ENCODE data around the gene ANXA6.
"Not testable (repeated sequence)": the region's sequence is repeated elsewhere in the genome, so short reads cannot be mapped to it uniquely, and the experiment has no call there.

Gene ANXA6

DNA sequence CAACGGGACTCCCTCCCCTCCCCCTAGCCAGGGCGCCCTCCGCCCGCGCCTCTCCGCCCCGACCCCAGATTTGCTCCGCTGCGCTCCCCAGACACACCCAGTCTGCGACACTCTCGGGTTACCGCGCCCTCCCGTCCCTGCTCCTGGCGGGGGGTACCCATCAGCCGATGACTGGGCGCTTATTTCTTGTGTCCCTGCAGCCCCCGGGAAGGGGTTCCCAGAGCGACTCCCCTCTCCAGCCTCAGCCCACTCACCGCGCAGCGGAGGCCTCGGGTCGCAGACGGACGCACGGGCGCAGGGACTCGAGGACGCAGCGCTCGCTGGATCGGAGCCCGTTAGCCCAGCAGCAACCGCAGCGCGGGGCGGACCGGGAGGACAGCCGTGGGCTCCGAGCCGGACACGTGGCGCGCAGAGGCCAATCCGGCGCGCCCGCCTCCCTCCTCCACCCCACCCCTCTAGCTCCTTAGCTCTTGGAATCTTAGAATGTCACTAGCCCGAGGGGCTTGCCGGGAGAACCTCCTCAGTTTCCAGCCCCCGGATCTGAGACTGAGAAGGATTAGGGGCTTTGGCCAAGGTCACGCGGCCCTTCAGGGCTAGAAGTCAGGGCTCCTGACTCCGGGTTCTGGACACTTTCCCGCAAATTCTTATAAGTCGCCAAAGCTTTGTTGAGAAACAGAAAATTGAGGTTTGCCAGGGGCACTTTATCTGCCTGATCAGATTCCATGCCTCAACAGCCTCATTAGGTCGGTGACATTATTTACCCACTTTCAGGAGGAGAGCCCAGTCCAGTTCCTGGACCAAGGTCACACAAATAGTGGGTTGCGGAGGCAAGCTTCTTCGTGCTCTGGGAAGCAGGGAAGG is at the start of gene ANXA6:
Gene ANXA6 (minus strand): TSS at position 354 of the 861 bp plus-strand sequence. CDS start 9,878 bp downstream, outside the sequence.
- DNase-seq (ENCODE audit: low spot score): peak; percentile 75

DNA sequence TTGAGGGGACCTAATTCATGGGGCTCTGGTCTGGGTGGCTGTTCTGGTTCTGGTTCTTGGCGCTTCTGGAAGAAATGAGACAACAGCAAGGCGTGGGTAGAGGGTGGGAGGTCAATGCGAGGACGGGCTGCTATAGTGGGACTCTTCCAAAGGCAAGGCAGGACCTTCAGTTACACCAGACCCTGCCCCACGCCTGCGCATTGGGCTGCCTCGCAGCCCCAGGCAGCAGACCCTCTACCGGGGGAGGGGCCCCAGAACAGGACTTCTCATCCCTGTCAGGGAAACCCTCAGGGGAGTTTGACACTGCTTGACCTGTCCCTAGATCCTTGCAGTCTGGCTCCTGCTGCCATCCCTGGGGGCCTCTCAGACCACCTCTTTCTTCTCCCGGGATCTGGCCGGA is 47.8 kb upstream of the ANXA6 start:
- no peak for DNase-seq (ENCODE audit: low spot score)

DNA sequence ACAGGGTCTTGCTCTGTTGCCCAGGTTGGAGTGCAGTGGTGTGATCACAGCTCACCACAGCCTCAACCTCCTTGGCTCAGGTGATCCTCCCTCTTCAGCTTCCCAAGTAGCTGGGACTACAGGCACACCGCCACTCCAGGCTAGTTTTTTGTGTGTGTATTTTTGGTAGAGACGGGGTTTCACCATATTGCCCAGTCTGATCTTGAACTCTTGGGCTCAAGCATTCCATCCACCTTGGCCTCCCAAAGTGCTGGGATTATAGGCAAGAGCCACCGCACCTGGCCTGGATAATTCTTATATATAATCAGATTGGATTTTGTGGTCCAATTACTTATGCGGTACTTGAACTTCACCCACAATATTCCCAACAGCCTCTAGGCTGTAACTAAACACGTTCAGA is 46.5 kb upstream of the ANXA6 start:
- DNase-seq (ENCODE audit: low spot score): no peak

DNA sequence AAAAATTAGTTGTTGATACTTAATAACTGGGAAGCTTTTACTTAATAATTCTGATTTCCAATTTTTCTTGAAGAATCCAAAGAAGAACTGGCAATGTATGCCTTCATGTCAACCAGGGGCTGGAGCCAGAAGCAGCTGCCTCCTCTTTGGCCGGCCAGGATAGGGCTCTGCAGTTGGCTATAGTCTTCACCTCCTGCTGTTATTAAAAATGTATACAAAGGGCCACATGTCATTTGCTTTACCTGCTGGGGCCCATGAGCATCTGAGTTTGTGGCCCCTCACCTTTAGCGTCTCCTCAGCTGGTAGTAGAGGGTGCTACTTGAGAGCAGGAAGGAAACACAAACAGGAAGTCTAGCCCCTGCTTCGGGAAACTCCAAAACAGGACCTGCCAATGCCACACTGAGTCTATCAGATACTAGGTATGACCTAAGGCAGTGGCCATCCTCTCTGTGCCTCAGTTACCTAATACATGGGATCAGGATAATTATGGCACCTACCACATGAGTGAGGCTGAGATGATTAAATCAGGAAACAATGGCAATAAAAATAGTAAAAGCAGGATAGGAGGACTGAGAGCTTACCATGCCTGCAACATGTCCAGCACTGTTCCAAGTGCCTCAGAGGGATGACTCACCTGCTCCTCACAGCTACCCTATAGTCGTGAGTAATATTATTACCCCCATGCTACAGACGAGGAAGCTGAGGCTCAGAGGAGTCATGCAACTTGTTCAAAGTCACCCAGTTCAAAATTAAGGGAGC is 45.0 kb upstream of the ANXA6 start:
- DNase-seq (ENCODE audit: low spot score): peak; percentile 33

DNA sequence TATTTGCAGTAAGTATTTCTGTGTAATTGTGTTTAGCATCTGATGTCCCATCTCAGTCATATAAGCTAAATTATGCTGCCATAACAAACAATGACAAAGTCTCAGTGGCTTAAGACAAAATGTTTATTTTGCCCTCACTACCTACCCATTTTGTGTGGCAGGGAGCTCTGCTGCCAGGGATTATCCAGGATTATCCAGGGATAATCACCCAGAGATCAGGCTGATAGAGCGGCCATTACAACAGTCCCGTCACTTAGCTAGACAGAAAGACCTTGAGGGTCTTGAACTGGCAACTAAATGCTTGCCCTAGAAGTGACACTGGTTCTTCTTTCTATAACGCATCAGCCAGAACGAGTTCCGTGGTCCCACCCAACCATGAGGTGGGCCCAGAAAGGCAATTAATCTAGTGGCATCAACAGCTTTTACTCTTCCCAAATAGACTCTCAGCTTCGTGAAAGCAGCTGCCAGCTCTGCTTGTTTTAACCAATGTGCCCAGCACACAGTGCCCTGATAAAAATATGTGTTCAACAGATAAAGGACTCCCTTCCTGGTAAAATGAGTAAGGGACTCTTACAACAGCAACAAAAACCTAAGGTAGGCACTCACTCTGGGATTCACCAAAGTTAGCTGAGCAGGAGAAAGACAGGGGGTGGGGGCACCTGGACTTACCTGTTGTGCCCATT is 43.5 kb upstream of the ANXA6 start:
- DNase-seq (ENCODE audit: low spot score): no peak

DNA sequence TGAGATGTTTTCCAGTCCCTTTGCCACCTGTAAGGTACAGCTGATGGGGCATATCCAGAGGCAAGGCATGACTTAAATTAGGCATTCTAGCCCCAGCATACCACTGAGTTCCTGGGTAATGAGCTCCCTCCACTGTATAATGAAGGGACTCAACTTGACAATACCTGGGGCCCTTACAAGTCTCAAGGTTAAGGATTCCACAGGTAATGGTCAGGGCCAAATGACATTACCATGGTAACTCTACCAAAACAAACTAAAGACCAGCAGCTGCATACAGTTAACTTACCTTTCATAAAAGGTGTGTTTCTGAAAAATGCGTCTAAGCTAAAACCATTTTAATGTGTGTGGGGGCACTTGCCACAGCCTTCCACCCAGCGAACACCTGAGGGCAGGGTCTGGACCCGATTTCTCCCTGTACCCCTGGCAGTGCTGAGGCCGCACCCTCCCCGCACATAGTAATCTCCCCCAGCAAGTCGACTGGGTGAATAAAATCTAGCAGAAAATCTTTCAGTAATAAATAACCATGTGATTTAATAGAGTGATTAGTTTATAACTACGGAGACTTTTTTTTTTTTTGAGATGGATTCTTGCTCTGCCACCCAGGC is 42.1 kb upstream of the ANXA6 start:
- DNase-seq (ENCODE audit: low spot score): no peak

DNA sequence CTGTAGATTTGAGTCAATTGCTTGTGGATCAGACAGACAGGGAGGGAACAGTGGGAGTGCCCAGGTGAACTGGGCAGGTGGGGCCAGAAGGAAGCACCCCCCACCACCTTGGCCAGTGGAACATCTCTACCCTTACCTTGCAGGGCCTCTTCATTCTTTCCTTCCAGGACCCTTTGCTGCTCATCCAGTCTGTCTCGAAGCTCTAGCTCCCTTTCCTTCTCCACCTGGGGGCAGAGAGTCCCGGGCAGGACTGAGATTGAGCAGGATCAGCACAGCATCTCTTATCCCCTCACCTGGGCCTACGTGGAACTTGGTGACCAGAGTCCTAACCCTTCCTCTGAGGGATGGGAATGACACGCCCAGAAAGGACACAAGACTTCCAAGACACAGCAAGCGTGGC is 41.3 kb upstream of the ANXA6 start:
- DNase-seq (ENCODE audit: low spot score): no peak

DNA sequence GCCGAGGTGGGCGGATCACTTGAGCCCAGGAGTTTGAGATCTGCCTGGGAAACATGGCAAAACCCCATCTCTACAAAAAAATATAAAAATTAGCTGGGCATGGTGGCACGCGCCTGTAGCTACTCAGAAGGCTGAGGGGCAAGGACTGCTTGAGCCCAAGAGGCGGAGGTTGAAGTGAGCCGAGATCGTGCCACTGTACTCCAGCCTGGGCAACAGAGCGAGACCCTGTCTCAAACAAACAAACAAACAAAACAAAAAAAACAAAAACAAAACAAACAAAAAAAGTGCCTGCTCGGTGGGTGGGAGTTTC is 39.7 kb upstream of the ANXA6 start:
- DNase-seq (ENCODE audit: low spot score): not testable (repeated sequence)

DNA sequence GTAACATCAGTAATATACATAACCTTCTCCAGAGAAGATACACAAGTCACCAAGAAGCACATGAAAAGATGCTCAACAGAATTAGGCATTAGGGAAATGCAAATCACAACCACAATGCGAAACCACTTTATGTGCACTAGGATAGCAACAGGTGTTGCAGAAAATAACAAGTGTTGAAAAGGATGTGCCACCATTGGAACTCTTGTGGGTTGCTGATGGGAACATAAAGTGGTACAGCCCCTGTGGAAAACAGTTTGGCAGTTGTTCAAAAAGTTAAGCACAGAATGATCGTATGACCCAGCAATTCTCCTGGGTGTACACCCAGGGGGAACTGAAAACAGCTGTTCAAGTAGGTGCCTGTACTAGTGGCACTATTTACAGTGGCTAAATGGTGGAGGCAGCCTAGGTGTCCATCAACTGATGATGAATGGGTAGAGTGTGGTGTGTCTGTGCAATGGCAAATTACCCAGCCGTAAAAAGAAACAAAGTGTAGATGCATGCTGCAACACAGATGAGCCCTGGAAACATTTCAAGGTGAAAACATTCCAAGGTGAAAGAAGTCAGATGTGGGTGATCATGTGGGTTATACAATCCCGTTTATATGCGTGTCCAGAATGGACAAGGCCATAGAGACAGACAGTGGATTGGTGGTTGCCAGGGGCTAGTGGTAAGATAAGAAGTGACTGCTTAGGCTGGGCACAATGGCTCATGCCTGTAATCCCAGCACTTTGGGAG is 39.1 kb upstream of the ANXA6 start:
- no peak for DNase-seq (ENCODE audit: low spot score)

DNA sequence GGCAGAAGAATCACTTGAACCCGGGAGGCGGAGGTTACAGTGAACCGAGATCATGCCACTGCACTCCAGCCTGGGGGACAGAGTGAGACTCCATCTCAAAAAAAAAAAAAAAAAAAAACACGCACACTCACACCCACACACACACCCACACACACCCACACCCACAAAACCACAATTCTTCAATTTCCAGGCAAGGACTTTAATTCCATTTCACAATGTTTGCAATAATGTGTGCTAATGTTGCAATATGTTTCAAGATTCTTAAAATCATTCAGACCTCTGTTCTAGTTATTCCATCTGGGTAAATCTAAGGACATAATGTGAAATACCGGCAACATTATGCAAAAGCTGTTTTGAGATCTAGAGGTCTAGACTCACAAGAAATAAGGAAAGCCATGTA is 38.0 kb upstream of the ANXA6 start:
- DNase-seq (ENCODE audit: low spot score): no peak

DNA sequence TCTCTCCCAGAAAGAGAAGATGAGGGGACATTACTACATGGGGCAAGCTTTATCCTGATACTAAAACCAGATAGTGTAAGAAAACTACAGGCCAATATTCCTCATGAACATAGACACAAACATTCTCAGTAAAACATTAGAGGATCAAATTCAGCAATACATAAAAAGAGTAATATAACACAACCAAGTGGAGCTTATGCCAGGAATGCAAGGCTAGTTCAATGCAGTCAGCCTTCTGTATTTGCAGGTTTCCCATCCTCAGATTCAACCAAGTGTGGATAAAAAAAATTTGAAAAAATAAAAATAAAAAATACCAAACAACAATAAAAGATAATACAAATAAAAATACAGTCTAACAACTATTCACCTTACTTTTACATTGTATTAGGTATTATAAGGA is 35.0 kb upstream of the ANXA6 start:
- no peak for DNase-seq (ENCODE audit: low spot score)

DNA sequence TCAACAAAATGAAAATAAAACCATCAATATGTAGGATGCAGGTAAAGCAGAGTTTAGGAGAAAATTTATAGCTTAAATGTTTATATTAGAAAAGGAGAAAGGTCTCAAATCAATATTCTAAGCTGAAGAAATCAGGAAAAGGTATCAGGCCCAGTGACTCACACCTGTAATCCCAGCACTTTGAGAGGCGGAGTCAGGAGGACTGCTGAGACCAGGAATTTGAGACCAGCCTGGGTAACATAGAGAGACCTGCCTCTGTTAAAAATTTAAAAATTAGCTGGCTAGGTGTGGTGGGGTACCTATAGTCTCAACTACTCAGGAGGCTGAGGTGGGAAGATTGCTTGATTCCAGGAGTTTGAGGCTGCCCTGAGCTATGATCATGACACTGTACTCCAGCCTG is 34.1 kb upstream of the ANXA6 start:
- DNase-seq (ENCODE audit: low spot score): no peak

DNA sequence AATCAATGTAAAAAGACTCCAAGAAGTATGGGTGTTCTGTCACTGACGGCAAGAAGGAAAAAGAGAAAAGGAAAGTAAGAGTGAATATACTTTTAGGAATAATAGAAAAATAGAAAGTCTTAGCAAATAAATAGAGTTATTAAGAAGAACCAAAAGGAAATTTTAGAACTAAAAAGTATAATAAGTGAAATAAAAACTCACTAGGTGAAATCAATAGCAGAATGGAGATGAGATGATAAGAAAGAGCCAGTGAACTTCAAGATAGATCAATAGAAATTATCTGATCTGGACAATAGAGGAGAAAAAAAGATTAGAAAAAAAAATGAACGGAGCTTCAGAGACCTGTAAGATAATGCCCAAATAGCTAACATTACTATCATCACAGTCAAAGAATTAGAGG is 31.6 kb upstream of the ANXA6 start:
- no peak for DNase-seq (ENCODE audit: low spot score)

DNA sequence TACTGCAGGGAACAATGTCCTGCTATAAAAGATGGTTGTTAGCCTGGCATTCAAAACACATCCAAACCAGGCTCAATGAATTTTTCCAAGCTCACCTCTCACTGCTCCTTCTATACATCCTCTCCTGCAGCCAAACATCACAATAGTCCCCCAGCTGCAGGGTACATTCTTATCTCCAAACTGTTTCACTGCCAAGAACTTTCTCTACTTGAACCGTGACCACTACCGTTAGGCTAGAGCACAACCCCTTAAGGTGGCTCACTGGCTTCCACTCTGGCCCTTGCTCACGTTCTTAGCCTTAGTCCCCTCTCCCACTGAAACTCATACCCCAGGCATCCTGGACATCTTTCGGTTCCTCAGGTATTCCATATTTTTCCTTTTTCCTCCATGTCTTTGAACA is 29.0 kb upstream of the ANXA6 start:
- DNase-seq (ENCODE audit: low spot score): no peak

DNA sequence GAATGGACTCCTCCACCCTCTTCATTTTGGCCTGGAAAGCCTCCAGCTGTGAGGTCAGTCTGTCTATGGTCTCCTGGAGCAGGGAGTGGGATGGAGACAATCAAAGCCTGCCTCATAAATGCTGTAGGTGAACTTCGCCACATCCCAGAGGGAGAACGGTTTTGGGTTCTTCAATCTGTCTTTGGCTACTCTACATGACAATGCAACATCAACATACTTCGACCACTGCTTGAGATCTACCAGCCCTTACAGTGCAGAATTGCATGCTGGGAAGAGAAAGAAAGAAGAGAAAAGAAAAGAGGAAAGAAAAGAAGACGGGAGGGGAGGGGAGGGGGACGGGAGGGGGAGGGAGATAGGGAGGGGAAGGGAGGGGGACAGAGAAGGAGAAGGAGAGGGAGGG is 28.5 kb upstream of the ANXA6 start:
- DNase-seq (ENCODE audit: low spot score): no peak

DNA sequence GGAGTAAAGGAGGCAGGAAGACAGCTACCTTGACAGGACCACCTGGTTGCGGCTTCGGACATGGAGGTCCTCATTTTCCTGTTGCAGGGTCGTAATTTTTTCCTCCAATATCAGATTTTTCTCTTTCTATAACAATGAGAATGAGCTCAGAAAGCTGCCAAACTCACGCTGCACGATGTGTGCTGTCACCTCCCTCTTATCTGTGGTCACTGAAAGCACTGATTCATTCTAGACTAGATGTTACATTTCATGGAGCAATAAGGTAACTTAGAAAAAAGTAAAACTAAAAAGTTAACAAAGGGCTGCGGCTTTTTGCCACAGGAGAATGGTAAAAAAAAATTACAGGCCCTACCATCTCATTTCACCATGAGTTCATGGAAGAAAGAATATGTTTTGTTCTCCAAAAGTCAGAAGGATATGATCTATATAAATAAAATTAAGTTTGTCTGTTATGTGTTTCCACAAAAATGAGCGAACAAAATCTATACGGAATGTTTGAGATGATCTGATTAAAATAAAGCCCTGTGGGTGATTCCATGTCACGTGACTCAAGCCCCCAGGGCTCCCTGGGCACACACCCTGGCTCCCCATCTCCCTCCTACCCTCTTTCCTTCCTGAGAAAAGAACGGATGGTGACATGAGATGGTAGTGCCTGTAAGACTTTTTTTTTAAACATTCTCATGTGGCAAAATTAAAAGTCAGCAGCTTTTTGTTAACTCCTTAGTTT is 26.9 kb upstream of the ANXA6 start:
- DNase-seq (ENCODE audit: low spot score): no peak

DNA sequence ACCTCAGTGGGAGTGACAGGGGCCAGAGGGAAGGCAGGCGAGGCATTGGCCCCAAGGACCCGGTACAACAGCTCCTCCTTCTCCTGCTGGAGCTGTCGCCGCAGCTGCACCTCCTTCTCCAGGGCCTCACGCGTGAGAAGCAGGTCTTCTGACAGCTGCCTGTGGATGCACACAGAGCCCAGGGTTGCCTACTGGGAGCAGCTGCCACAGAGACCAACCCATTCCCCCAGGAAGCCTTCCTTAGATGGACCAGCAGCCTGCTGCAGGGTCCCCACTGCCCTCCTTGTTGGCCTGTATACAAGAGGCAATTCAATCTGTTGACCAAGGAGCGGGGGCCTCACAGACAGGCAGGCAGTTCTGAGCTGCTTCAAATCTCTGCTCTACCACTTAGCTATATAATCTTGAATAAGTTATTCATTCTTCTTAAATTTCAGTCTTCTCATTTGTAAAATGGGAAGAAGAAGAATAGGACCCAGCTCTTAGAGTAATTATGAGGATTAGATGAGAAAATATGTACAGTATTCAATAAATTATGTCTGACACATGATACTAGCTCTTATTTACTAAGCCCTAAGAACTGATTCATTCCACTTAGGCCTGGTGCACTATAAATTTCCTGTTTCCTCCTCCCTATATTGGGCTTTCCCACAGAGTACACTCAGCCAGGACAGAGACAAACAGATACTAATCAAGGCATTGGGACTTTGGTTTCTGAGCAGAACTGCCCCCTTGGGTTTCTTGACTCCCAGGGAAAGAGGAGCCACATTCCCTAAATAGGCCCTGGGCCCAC is 26.1 kb upstream of the ANXA6 start:
- DNase-seq (ENCODE audit: low spot score): no peak

DNA sequence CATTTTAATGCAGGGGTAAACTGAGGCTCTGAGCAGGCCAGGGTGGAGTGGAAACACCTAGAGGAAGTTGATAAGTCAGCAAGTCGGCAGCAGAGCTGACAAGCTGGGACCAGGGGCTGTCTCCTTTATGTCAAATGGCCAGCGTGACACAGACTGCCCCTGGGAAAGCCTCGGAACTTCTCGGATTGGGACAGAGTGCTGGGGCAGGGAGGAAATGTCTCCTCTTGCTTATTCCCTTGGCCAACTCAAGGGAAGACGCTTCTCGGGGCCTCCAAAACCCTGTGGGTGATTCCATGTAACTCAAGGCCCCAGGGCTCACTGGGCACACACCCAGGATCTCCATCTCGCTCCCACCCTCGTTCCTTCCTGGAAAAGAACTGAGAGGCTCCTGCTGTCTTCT is 25.4 kb upstream of the ANXA6 start:
- DNase-seq (ENCODE audit: low spot score): no peak

DNA sequence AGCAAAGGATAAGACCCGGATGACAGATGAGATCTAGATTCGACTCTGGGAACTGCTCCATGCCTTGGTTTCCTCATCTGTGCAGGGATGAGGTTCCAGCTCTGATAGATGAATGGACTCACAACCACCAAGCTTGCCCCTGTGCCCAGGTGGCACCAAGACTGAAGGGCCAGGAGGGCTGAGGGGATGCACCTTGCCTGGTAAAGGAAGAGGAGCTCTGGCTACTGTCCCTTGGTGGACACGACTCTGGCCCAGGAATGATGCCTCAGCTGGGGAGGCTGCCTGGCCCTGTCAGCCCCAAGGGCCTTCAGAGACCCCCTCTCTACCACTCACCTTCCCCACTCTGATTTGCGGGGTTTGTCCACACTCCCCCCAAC is 24.9 kb upstream of the ANXA6 start:
- no peak for DNase-seq (ENCODE audit: low spot score)

DNA sequence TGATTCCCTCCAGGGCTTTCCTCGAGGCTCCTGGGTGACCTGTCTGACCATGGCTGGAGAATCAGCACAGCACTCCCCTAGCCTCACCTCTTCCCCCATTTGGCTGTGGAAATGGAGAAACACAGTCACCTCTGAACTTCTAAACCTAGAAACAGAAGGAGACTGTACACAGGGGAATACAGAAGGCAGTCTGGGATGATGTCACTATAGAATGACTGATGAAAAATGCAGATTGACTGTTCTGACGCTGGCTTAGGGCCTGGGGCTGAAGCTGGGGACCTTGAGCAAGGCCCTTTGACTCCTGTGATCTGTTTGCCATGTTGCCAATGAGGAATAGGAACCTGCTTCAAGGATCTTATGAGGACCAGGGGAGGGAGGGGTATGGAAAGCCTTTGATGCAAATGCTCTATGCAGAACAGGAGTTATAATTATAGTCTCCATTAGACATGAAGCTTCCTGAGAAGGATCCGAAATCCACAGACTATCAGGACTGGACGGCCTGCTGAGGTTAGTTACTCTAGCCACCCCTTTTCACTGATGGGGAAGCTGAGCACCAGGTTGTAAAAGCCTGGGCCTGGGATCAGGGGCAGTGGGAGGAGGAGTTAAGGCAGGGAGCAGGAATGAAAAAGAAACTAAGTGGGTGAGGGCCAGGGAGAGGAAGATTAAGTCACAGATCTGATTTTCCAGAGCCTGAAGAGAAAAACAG is 24.4 kb upstream of the ANXA6 start:
- no peak for DNase-seq (ENCODE audit: low spot score)

All from SW480 (cell line).